ENCODE results near the gene EPPIN.

- TF ChIP-seq ZNF565 (CRISPR knock-in tag; conservative IDR thresholded peaks at IDR 0.05; ENCODE audit: low read depth), result no peak
- no peak for TF ChIP-seq TCF4 (CRISPR knock-in tag; IDR thresholded peaks at IDR 0.05; ENCODE audit: borderline replicate concordance)
- no peak for TF ChIP-seq ZNF8 (CRISPR knock-in tag; IDR thresholded peaks at IDR 0.05)
- TF ChIP-seq BACH2 (CRISPR knock-in tag; IDR thresholded peaks at IDR 0.05; ENCODE audit: borderline replicate concordance), result no peak
Measured at GRCh38 chr20:45555198-45555597, 8.0 kb upstream of the EPPIN start.

All from SK-N-SH treated with all-trans-retinoic acid at 6 μM for 48 hours (cell line).